Measurements from ENCODE around the gene SGK2. TPM values are rescaled to one million over a fixed set of nuclear protein-coding genes. Genes with fewer than 3 reads are reported as not detected.

SGK2 gene
- total and polyA plus RNA-seq, 9 of the 15 experiments (the other 6 are each of a cell fraction or from before 2014, with no cell fraction given): 0.07 to 0.31 (median 0.15) TPM; not detected in 2

DNA sequence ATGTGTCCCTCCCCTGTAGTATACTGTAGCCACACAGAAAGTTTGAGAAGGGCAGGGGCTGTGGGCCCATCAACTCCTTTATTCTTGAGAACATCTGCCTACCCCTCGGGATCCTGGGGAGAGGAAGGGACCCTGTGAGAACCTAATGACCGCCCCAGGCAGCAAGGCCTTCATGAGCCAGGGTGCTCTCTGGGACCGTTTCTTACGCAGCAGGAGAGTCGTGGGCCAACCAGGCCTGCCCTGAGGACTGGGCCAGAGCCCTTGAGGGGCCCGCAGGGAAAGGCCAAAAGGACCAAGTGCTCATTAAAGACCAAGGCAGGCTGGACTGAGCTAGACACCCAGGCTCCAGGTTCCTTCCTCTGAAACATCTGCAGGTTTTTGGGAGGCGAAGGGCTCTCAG lies 5.2 kb downstream of the SGK2 start:
- ChIA-PET CTCF (ENCODE audit: low intra/inter-chr PET ratio) (no interaction called here), POLR2A (interaction anchor here (0.6 to 1.3 kb wide), 4 partner anchors 12 to 822 kb away, joined by 3 to 4 read pairs (median 3); no protein-coding TSS in a partner anchor)
- Histone ChIP-seq H3K9ac (ENCODE audit: insufficient read depth in 1 of 2, low read depth in 2 of 2, low read length in 2 of 2) (0 out of 4 replicates have a peak overlapping the region, but pooled peaks of 1 of the 2 experiments have one; percentile 27), H3K4me2 (ENCODE audit: insufficient read depth, low read length) (no peak overlapping the region), H3K27ac (ENCODE audit: extremely low read depth, low read depth, low read length) (no peak overlapping the region), H3K36me3 (ENCODE audit: control insufficient read depth, insufficient read depth, low read length) (no peaks in the 10 kb centered on the region), H2AFZ (ENCODE audit: low read depth, low read length) (peak overlapping the region; percentile 33; the same call in 1 of the 2 replicates), H3K4me3 (no peak overlapping the region), H3K9me1 (ENCODE audit: control insufficient read depth, insufficient read depth, low read length) (no peaks in the 10 kb centered on the region), H3K9me3 (replicated peaks; ENCODE audit: control insufficient read depth, insufficient read depth, low read depth, low read length) (no peaks in the 10 kb centered on the region), H3K79me2 (ENCODE audit: control insufficient read depth, insufficient read depth, low read length) (no peaks in the 10 kb centered on the region), H3K27me3 (ENCODE audit: control insufficient read depth in 2 of 2, insufficient read depth in 2 of 2, low read length in 2 of 2) (no peaks in the 10 kb centered on the region), H3K4me1 (replicated peaks in 1 of 2; ENCODE audit: control insufficient read depth in 2 of 2, insufficient read depth in 2 of 2, low read length in 2 of 2) (peaks cover under 1 to 8% of the 10 kb centered on the region in 2 experiments; a peak in 4 of 5 replicates), H4K20me1 (replicated peaks; ENCODE audit: control insufficient read depth, insufficient read depth, low read length) (no peaks in the 10 kb centered on the region)
- DNase-seq (ENCODE audit: extremely low read depth in 1 of 4, low spot score in 3 of 4) (no peak), FAIRE-seq (no peak), ATAC-seq (no peak; the same call in 2 of the 3 replicates)
- WGBS (ENCODE audit: insufficient coverage, low coverage, missing lambda C conversion rate): 74% methylated on average over 7 of the region's 7 CpGs
- in situ Hi-C loops (cut with MboI): no loop called here
- no TSS peak for BruUV-seq (replicated peaks)
- intact Hi-C loops (cut with micrococcal nuclease): no loop called here
- no peak for TF ChIP-seq ZNF518B (CRISPR knock-in tag; IDR thresholded peaks at IDR 0.05)
- TF ChIP-seq ZNF134 (CRISPR knock-in tag; conservative IDR thresholded peaks at IDR 0.05): no peak
- TF ChIP-seq PHB2 (IDR thresholded peaks at IDR 0.05; ENCODE audit: low read depth): no peak
- TF ChIP-seq ATF2 (CRISPR knock-in tag; IDR thresholded peaks at IDR 0.05): no peak
- TF ChIP-seq USF2 (CRISPR knock-in tag; IDR thresholded peaks at IDR 0.05): no peak
- no peak for TF ChIP-seq E4F1 (CRISPR knock-in tag; IDR thresholded peaks at IDR 0.05; ENCODE audit: borderline replicate concordance)
- no peak for TF ChIP-seq MIER1 (IDR thresholded peaks at IDR 0.05; ENCODE audit: low read depth)

Measured in K562 (cell line).